GM18951 (cell line): ENCODE measurements around the gene KREMEN2.

Source experiments
- POLR2A ChIP-seq: IDR thresholded peaks from 4 replicates; pipeline ENCODE4 v1.6.1; 2011; ENCODE audit warnings: mild to moderate bottlenecking; ENCODE audit not compliant: insufficient read length, insufficient read depth; ENCODE audit errors: extremely low read depth
- in situ Hi-C: fragments of 300-500 bp; cut with MboI; formaldehyde crosslinking; loops from one replicate; pipeline ENCODE4 v1.12.0; 2022; ENCODE audit warnings: low sequenced_read_pairs, mixed read lengths, inconsistent platforms; ENCODE audit not compliant: unreplicated experiment

KREMEN2 gene

GRCh38 chr16:3004781-3005284, 40.8 kb downstream of the KREMEN2 start:
- in situ Hi-C loops: no loop called here
- peak; percentile 8 for TF ChIP-seq POLR2A

- in situ Hi-C loops: no loop called here
- no peak for TF ChIP-seq POLR2A
Observed at GRCh38 chr16:3007059-3007956, 43.2 kb downstream of the KREMEN2 start.

DNA sequence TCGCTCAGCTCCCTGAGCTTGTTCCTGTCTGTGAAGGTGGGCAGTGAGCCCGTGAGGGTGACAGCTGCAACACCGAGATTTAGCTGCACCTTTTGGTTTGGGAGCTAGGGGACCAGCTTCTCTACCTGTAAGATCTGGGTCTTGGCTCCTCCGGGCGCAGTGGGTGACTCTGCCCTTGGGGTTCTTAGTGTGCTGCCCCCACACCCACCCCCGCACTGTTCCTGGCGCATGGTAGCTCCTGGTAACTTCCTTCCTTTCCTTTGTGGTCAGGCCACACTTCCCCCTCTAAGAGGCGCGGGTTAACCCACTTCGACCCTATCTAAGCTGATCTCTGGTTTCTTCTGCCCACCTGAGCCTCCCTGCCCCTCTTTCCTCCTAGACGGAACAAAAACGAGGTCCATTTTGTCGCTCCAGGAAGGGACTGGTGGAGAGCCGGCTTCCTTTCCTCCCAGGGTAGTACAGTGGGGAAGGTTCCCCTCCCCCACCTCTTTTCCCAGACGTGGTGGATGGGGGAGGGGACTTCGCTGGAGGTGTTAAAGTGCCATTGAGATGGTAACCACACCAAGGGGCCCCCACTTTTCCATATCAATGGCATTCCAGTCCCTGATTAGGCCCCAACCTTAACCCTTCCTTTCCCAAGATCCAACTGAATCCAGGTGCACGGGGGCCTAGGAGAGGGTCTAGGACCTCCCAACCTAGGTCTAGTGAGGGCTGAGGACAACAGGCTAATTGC, 44.0 kb downstream of the KREMEN2 start:
- in situ Hi-C loops: no loop called here

DNA sequence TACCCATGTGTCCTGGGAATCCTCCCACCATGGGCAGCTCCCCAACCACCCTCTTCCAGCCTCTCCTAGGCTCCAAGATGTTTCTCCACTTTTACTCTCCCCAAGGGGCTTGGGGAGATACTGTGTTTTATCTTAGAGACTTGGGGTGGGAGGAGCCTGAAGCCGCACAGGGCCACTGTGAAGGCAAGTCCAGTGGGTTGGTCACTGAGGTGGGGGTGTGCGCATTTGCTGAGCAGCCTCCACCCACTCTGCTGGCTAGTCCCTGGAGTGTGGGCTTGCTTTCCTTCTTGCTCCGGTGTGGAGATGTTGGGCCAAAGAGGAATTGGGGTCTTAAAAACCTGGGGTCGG, 44.6 kb downstream of the KREMEN2 start:
- no peak for TF ChIP-seq POLR2A
- in situ Hi-C loops: no loop called here

More for the DNA sequence above, 44.0 kb downstream of the KREMEN2 start:
- no peak for TF ChIP-seq POLR2A

DNA sequence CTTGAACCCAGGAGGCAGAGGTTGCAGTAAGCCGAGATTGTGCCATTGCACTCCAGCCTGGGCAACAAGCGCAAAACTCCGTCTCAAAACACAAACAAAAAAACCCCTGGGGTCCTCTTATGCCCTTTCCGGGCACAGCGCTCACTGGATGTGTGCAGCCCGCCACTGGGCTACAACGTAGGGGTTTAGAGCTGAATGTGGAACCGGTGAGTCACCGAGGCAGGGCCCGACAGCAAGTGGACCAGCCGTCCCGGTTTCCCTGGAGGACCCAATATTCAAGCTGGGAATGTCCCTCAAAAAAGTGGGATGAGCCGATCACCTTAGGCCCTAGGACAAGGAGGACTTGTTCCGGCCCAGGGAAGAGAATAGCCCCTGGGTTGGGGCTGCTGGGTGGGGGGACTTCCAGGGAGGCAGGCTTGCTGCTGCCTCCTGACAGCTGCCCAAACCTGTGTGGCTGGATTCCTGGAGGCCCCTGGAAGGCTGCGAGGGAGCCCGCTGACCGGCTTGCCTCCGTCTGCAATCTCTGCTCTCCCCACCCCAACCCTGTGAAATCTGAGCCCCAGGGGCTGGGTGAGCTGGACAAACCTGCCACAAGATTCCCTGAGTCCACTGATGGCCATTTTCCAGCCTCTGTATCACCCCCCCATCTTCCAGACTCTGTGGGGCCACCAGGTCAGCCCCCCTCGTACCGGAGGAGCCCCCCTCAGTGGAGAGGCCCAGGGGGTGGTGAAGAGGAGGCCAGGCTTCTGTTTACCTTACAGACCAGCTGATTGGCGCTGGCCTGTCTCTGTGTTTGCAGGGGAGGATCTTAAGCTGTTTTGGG, 45.7 kb downstream of the KREMEN2 start:
- in situ Hi-C loops: no loop called here
- no peak for TF ChIP-seq POLR2A

- no peak for TF ChIP-seq POLR2A
- in situ Hi-C loops: no loop called here
Observed at GRCh38 chr16:3010510-3010909, 46.4 kb downstream of the KREMEN2 start.

DNA sequence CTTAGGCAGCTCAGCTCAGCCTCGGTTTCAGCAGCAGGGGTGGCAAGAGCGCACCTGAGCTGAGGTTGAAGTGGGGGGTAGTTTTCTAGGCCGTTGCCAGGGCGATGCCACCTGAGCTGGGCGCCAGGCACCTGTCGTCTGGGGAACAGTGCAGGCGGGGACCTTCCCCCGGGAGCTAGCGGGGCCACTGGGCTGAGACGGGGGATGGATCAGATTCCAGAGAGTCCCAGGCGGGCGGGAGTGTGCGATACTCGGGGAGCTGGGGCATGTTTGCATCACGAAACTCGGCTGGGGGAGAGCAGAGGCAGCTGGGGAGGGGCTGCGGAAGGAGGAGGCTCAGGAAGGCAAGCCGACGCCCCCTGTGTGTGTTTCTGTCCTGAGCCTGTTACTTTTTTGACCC, 48.2 kb downstream of the KREMEN2 start:
- in situ Hi-C loops: no loop called here
- no peak for TF ChIP-seq POLR2A

- in situ Hi-C loops: no loop called here
- no peak for TF ChIP-seq POLR2A
Observed at GRCh38 chr16:3012828-3013420, 48.8 kb downstream of the KREMEN2 start, which contains the start of gene CLDN9. CLDN9 (plus strand) TSS chr16:3012923; CDS start chr16:3013363, 440 bp downstream.

DNA sequence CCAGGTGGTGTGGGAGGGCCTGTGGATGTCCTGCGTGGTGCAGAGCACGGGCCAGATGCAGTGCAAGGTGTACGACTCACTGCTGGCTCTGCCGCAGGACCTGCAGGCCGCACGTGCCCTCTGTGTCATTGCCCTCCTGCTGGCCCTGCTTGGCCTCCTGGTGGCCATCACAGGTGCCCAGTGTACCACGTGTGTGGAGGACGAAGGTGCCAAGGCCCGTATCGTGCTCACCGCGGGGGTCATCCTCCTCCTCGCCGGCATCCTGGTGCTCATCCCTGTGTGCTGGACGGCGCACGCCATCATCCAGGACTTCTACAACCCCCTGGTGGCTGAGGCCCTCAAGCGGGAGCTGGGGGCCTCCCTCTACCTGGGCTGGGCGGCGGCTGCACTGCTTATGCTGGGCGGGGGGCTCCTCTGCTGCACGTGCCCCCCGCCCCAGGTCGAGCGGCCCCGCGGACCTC, 49.4 kb downstream of the KREMEN2 start:
- in situ Hi-C loops: no loop called here
- TF ChIP-seq POLR2A: no peak

GRCh38 chr16:3013998-3014690, 50.1 kb downstream of the KREMEN2 start:
- in situ Hi-C loops: no loop called here
- TF ChIP-seq POLR2A: no peak

DNA sequence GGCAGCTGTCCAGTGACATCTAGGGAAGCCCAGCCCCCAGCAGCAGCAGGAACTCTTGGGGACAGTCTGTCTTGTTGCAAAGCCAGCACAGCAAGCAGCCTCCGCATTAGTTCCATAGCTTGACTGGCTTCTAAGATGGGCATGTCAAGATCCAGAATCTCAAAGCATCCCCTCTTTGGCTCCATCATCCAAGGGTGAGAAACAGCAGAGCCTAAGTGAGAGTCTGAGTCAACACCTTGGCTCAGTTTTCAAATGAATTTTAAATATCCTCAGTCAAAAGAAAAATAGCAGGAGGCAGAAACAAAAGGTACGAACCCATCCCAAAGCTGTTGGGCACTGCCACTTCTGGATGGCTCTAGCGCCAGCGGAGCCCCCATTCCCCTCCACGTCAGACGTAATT, 50.9 kb downstream of the KREMEN2 start:
- TF ChIP-seq POLR2A: no peak
- in situ Hi-C loops: no loop called here

GRCh38 chr16:3015865-3016521, 51.9 kb downstream of the KREMEN2 start:
- no peak for TF ChIP-seq POLR2A
- in situ Hi-C loops: no loop called here

GRCh38 chr16:3017344-3017743, 53.3 kb downstream of the KREMEN2 start:
- in situ Hi-C loops: no loop called here
- TF ChIP-seq POLR2A: no peak
